ENCODE measurements around the gene MRTFA.

- TF ChIP-seq, protein P1, sequence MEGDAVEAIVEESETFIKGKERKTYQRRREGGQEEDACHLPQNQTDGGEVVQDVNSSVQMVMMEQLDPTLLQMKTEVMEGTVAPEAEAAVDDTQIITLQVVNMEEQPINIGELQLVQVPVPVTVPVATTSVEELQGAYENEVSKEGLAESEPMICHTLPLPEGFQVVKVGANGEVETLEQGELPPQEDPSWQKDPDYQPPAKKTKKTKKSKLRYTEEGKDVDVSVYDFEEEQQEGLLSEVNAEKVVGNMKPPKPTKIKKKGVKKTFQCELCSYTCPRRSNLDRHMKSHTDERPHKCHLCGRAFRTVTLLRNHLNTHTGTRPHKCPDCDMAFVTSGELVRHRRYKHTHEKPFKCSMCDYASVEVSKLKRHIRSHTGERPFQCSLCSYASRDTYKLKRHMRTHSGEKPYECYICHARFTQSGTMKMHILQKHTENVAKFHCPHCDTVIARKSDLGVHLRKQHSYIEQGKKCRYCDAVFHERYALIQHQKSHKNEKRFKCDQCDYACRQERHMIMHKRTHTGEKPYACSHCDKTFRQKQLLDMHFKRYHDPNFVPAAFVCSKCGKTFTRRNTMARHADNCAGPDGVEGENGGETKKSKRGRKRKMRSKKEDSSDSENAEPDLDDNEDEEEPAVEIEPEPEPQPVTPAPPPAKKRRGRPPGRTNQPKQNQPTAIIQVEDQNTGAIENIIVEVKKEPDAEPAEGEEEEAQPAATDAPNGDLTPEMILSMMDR (conservative IDR thresholded peaks at IDR 0.05): no peak
- TF ChIP-seq ZFX (IDR thresholded peaks at IDR 0.05): no peak
Observed at GRCh38 chr22:40586781-40587180, 49.7 kb downstream of the MRTFA start.
